GM23338 (cell line): ENCODE measurements around the gene STPG2. TPM values are rescaled to one million over a fixed set of nuclear protein-coding genes. Genes with fewer than 3 reads are reported as not detected.

Source experiments
- EZH2phosphoT487 ChIP-seq: fragments of 200-600 bp; sonication (generic); IDR thresholded peaks from one replicate; pipeline ENCODE4 v1.8.1; 2018; ENCODE audit warnings: antibody characterized with exemption; ENCODE audit not compliant: unreplicated experiment
- JUNB ChIP-seq: IDR thresholded peaks from one replicate; pipeline ENCODE4 v1.6.1; 2016; ENCODE audit warnings: antibody characterized with exemption; ENCODE audit not compliant: unreplicated experiment
- NANOG ChIP-seq: IDR thresholded peaks from 2 replicates; pipeline ENCODE4 v1.6.1; 2016; ENCODE audit warnings: antibody characterized with exemption, borderline replicate concordance
- STAT1 ChIP-seq: IDR thresholded peaks from one replicate; pipeline ENCODE4 v1.6.1; 2016; ENCODE audit warnings: antibody characterized with exemption; ENCODE audit not compliant: unreplicated experiment
- polyA plus RNA-seq: library from polyadenylated mRNA; unstranded; fragments of >200 nt; fragmentation: Nextera tagmentation; extraction: Ambion mirVana; gene quantifications from 2 replicates; pipeline ENCODE4 v1.2.1, GENCODE V29; 2016
- total RNA-seq: library from RNA; depleted of rRNA; stranded (reverse); fragments of >200 nt; shearing (Covaris generic); gene quantifications from 2 replicates; pipeline ENCODE4 v1.2.3, GENCODE V29; 2014
- TF ChIP-seq, protein P1 (sequence below): fragments of 250-450 bp; sonication (Bioruptor Pico); IDR thresholded peaks from 2 replicates; pipeline ENCODE4 v1.5.0; 2020; ENCODE audit warnings: mild to moderate bottlenecking, moderate library complexity
- TF ChIP-seq, protein P2 (sequence below): IDR thresholded peaks from 2 replicates; pipeline ENCODE4 v1.6.1; 2016; ENCODE audit warnings: antibody characterized with exemption
- TF ChIP-seq, protein P3 (sequence below): IDR thresholded peaks from one replicate; pipeline ENCODE4 v1.6.1; 2018; ENCODE audit warnings: antibody characterized with exemption; ENCODE audit not compliant: unreplicated experiment

Gene STPG2
- total and polyA plus RNA-seq, 2 experiments from 2014 or later: 0.17 to 0.32 TPM

DNA sequence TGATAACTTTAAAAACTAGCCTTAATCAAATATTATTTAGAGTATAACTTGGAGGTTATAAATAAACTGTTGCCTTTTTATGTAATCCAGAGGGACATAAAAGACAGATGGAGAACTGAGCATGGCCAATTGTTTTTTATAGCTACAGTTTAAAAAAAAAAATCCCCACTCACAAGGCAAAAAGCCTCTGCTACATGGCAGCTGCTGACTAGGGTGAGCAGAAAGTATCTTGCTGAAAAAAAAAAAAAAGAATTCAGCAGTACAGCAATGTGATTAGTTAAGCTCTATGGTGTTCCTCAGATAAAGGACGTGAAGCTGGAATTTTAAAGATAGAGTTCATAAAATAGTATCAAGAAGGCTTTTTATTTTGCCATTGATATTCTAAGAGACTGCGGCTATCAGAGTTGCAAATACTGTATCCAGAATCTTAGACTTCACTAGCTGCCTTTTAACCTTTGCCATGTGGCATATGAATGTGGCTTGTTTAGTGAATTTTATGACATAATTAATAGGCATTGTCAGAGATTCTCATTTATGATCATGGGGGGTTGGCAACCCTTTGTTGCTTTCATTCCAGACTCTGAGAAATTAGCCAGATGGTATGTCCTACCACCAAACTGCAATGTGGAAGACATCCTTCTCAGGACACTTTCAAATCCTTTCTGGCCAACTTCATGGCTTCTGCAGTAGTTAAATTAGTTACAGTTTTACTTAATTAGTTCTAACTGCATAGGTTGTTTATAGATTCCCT is 498.0 kb downstream of the STPG2 start (continued):
- TF ChIP-seq, protein P1, sequence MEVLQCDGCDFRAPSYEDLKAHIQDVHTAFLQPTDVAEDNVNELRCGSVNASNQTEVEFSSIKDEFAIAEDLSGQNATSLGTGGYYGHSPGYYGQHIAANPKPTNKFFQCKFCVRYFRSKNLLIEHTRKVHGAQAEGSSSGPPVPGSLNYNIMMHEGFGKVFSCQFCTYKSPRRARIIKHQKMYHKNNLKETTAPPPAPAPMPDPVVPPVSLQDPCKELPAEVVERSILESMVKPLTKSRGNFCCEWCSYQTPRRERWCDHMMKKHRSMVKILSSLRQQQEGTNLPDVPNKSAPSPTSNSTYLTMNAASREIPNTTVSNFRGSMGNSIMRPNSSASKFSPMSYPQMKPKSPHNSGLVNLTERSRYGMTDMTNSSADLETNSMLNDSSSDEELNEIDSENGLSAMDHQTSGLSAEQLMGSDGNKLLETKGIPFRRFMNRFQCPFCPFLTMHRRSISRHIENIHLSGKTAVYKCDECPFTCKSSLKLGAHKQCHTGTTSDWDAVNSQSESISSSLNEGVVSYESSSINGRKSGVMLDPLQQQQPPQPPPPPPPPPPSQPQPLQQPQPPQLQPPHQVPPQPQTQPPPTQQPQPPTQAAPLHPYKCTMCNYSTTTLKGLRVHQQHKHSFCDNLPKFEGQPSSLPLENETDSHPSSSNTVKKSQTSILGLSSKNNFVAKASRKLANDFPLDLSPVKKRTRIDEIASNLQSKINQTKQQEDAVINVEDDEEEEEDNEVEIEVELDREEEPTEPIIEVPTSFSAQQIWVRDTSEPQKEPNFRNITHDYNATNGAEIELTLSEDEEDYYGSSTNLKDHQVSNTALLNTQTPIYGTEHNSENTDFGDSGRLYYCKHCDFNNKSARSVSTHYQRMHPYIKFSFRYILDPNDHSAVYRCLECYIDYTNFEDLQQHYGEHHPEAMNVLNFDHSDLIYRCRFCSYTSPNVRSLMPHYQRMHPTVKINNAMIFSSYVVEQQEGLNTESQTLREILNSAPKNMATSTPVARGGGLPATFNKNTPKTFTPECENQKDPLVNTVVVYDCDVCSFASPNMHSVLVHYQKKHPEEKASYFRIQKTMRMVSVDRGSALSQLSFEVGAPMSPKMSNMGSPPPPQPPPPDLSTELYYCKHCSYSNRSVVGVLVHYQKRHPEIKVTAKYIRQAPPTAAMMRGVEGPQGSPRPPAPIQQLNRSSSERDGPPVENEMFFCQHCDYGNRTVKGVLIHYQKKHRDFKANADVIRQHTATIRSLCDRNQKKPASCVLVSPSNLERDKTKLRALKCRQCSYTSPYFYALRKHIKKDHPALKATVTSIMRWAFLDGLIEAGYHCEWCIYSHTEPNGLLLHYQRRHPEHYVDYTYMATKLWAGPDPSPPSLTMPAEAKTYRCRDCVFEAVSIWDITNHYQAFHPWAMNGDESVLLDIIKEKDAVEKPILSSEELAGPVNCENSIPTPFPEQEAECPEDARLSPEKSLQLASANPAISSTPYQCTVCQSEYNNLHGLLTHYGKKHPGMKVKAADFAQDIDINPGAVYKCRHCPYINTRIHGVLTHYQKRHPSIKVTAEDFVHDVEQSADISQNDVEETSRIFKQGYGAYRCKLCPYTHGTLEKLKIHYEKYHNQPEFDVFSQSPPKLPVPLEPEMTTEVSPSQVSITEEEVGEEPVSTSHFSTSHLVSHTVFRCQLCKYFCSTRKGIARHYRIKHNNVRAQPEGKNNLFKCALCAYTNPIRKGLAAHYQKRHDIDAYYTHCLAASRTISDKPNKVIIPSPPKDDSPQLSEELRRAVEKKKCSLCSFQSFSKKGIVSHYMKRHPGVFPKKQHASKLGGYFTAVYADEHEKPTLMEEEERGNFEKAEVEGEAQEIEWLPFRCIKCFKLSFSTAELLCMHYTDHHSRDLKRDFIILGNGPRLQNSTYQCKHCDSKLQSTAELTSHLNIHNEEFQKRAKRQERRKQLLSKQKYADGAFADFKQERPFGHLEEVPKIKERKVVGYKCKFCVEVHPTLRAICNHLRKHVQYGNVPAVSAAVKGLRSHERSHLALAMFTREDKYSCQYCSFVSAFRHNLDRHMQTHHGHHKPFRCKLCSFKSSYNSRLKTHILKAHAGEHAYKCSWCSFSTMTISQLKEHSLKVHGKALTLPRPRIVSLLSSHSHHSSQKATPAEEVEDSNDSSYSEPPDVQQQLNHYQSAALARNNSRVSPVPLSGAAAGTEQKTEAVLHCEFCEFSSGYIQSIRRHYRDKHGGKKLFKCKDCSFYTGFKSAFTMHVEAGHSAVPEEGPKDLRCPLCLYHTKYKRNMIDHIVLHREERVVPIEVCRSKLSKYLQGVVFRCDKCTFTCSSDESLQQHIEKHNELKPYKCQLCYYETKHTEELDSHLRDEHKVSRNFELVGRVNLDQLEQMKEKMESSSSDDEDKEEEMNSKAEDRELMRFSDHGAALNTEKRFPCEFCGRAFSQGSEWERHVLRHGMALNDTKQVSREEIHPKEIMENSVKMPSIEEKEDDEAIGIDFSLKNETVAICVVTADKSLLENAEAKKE (CRISPR knock-in tag): no peak
- TF ChIP-seq, protein P2, sequence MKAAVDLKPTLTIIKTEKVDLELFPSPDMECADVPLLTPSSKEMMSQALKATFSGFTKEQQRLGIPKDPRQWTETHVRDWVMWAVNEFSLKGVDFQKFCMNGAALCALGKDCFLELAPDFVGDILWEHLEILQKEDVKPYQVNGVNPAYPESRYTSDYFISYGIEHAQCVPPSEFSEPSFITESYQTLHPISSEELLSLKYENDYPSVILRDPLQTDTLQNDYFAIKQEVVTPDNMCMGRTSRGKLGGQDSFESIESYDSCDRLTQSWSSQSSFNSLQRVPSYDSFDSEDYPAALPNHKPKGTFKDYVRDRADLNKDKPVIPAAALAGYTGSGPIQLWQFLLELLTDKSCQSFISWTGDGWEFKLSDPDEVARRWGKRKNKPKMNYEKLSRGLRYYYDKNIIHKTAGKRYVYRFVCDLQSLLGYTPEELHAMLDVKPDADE: no peak
- TF ChIP-seq STAT1: no peak
- TF ChIP-seq, protein P3, sequence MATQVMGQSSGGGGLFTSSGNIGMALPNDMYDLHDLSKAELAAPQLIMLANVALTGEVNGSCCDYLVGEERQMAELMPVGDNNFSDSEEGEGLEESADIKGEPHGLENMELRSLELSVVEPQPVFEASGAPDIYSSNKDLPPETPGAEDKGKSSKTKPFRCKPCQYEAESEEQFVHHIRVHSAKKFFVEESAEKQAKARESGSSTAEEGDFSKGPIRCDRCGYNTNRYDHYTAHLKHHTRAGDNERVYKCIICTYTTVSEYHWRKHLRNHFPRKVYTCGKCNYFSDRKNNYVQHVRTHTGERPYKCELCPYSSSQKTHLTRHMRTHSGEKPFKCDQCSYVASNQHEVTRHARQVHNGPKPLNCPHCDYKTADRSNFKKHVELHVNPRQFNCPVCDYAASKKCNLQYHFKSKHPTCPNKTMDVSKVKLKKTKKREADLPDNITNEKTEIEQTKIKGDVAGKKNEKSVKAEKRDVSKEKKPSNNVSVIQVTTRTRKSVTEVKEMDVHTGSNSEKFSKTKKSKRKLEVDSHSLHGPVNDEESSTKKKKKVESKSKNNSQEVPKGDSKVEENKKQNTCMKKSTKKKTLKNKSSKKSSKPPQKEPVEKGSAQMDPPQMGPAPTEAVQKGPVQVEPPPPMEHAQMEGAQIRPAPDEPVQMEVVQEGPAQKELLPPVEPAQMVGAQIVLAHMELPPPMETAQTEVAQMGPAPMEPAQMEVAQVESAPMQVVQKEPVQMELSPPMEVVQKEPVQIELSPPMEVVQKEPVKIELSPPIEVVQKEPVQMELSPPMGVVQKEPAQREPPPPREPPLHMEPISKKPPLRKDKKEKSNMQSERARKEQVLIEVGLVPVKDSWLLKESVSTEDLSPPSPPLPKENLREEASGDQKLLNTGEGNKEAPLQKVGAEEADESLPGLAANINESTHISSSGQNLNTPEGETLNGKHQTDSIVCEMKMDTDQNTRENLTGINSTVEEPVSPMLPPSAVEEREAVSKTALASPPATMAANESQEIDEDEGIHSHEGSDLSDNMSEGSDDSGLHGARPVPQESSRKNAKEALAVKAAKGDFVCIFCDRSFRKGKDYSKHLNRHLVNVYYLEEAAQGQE: no peak
- no peak for TF ChIP-seq JUNB
- TF ChIP-seq EZH2phosphoT487: no peak
- no peak for TF ChIP-seq NANOG
